HG02759 (cell line): Measurements from ENCODE around the gene TOR1AIP2.
A peak's percentile ranks its signal among the peaks of the same experiment; 100 is the strongest.

Source experiments
- ATAC-seq: cut with Tn5 transposase; IDR thresholded peaks from one replicate; pipeline ENCODE4 v1.9.1; 2021; ENCODE audit warnings: mild to moderate bottlenecking, moderate library complexity; ENCODE audit not compliant: unreplicated experiment

TOR1AIP2 gene

DNA sequence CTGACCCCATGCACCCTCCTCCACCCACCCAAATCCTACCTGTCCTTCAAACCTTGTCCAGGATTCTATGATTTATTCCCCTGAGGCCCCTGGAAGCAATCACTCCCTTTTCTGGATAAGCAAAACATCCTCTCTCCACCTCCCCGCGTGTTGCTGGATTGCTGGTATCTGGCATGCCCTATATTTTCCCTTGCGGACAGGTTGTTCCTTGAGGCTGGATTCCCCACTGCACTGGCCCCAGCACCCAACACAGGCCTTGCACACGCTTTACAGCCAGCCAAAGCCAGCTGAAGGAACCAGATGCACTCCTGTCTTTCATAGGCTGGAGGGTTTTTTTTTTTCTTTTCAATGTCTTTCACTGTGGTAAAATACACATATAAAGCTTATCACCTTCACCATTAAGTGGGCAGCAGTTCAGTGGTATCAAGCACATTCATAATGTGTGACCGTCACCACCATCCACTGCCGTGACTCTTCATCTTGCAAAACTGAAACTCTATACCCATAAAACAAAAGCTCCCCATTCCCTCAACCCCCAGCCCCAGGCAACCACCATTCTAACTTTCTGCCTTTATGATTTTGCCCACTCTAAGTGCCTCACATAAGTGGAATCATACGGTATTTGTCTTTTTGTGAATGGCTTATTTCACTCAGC, 50.9 kb downstream of the TOR1AIP2 start:
- no peak for ATAC-seq

DNA sequence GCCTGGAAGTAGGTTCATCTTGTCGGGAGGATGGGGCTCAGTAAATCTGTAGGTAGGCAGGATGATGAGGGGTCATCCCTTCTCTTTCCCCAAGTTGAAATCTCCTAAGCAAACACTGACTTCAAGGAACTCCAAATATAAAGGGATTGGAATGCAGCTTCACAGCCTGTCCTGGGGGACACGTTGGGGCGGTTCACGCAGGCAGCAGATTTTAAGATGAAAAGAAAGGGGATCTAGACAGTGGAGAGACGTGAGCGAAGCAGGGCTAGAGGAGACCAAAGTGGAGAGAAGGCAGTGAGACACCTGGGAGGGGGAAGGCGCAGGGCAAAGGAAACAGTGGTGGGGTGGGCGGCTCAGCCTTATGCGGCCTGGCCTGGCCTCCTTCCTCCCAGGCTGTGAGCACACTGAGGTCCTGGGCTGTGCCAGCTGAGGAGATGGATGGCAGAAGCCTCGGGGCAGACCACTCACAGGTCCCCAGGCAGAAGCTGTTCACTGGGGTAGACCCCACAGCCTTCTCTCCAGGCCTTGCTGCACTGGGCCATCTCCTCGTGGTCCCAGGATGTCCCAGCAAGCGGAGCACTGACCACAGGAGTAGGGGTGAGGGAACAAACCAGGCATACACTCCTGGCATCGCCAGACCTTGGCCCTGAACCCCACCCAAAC, 51.7 kb downstream of the TOR1AIP2 start:
- no peak for ATAC-seq

DNA sequence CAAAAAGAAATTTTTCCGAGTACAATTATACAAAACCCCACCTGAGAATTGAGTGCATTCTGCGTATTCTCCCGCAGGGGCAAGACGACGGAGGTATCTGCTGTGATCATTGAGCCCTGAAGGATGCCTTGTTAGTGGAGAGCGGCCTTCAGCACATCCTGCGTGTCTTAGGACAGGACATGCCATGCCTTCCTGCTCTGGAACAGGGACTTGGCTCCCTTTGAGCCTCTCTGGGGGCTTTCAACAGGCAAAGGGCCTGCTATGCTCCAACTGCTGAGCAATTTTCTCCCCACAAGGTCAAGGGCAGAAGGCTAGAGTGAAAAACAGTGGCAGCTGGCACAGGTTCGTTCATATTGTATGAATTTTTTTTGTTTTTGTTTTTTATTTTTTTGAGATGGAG, 52.4 kb downstream of the TOR1AIP2 start:
- ATAC-seq, result no peak

DNA sequence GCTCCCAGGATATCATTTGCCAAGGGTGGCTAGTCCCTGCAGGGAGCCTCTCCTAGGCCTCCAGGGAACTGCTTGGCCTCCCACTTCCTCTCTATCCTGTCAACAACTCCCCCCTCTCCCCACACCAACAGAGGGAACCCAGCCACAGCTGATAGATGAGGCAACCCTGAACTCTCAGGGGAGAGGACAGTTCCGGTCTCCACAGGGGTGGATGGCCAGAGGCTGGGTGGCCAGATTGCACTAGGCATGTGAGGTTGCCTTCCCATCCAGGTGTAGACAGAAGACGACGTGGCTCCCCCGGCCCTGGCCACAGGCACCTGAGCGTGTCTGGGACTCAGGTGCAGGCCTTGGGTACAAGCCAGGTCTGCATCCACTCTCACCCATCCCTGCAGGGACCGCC, 53.3 kb downstream of the TOR1AIP2 start:
- no peak for ATAC-seq

DNA sequence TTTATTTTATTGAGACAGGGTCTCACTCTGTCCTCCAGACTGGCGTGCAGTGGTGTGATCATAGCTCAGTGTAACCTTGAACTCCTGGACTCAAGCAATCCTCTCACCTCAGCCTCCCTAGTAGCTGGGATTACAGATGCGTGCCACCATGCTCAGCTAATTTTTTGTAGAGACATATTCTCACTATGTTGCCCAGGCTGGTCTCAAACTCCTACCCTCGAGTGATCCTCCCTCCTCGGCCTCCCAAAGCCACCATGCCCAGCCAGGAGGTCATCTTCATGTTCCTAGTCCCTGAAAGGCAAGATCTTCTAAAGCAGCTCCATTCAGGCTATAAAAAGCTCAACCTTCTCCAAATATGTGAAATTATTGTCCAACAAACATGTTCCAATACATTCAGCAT, 53.9 kb downstream of the TOR1AIP2 start:
- ATAC-seq, result no peak

DNA sequence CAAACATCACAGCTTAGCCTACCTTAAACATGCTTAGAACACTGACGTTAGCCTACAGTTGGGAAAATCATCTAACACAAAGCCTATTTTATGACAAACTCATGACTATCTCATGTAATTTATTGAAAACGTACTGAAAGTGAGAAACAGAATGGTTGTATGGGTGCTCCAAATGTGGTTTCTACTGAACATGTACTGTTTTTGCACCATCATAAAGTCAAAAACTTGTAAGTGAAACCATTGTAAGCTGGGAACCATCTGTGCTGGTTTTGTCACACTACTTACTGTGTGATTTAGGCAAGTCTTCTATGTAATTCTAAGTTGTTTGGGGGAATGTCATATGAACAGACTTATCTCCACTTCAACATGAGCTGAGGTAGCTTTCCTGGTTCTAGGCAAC, 55.5 kb downstream of the TOR1AIP2 start:
- ATAC-seq, result no peak

DNA sequence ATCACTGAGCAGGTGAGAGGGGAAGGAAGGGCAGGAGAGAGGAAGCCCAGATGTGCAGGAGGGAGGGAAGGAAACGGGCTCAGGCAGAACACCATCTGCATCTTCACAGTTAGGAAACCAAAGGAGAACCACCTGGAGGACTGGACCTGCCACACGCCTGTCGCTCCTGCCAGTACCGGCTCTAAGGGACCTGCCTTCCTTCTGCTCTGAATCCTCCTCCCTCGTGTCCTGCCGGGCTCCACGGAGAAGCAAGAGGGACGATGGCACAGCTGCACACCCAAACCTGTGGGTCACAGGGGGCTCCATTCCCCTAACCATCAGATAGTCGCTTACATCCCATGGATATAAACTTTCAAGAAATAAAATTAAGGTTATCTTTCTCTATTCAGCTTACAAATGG, 56.1 kb downstream of the TOR1AIP2 start:
- no peak for ATAC-seq

DNA sequence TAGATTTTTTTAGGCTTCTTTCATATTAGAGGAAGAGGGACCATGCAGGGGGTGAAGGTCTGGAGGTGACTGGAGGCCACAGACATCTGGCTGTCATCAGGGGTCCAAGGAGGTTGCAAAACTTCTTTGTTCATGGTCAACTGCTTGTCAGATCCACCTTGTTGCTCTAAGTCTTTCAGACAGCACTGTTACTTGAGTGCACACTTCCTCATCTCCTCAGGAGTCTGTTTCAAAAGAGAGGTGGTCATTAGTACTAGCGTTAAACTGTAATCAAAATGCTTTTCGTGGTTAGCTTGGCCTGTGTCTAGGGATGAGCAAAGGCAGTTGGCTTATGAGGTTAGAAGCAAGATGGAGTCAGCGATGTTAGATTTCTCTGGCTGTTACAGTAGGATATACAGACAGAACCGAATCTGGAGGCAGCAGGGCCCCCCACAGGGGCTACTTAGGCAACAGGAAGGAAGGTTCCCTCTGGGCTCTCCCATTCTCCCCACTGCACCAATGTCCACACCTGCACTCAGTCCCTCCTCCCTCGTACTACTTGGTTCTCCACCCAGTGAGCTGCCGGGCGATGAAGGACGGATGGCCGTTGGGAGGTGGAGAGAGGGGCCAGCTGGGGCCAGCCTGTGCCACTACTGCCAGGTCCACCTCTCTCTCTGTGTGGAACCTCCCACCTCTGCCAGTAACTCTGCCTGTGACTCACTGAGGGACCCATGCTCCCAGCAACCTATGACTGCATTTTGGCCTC, 57.2 kb downstream of the TOR1AIP2 start:
- no peak for ATAC-seq

DNA sequence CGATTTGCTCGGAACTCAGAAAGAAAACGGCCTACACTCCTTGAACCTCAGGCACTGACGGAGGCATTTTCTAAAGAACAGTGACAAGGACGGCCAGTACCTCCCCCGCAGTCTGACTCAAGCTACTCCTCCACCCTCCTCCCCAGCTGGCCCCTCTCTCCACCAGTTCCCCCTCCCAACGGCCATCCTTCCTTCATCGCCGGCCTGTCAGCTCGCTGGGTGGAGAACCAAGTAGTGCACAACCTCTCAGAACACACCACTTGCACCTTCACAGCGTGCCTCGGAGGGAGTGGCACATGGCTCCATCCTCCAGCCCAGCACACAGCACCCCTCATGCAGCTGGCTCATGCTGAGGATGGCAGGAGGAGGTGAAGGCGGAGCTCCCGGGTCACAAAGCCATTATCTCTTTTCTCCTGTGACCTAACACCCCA, 58.8 kb downstream of the TOR1AIP2 start:
- no peak for ATAC-seq

DNA sequence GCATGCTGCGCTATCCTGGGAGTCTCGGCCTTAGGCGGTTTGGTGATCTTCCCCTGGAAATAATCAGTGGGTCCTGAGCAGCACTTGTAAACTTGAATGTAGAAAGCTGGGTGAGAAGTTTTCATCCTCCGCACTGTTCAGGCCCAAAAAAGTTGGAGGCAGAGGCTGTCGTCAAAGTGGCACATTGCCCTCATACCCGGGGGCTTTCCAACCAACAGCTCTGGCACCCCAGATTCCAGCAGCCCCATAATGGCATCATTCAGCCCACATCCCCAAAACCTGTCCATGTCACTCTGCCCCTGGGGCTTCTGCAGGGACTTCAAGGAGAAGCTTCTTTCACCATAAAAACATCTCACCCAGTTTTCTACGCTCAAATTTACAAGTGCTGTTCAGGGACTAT, 59.3 kb downstream of the TOR1AIP2 start:
- no peak for ATAC-seq

DNA sequence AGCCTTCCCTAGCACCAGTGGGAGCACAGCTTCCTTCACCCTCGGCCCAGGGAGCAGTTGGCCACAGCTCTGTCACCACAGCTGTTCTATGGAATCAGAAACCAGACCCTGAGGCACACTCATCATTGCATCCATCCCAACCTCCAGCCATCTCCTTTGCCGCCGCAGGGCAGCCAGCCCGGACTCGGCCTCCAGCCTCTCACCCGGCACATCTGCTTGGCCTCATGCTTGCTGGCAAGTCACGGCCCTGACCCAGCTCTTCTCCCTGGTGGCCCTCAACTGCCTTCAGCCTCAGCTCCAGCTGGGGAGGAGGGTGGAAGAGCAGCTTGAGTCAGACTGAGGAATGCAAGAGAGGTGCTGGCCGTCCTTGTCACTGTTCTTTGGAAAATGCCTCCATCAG, 59.8 kb downstream of the TOR1AIP2 start:
- ATAC-seq, result no peak

DNA sequence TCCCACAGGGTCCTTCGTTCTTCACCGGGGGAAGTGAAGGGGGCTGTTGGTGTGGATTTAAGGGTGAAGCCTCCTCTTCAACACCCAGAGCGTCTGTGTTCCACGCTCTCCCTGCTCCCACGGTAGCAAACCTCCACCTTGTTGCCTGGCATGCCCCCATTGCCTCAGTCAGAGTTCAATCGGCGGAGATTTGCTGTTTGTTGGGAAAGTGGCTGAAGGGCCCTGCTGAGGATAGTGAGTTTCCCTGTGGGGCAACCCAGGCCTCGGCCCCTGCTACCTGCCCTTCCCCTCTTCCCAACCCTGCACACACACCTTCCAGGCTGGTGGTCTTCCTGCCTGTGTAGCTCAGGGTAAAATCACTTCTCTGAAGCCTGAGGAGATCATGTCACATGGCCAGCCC, 60.5 kb downstream of the TOR1AIP2 start:
- no peak for ATAC-seq

DNA sequence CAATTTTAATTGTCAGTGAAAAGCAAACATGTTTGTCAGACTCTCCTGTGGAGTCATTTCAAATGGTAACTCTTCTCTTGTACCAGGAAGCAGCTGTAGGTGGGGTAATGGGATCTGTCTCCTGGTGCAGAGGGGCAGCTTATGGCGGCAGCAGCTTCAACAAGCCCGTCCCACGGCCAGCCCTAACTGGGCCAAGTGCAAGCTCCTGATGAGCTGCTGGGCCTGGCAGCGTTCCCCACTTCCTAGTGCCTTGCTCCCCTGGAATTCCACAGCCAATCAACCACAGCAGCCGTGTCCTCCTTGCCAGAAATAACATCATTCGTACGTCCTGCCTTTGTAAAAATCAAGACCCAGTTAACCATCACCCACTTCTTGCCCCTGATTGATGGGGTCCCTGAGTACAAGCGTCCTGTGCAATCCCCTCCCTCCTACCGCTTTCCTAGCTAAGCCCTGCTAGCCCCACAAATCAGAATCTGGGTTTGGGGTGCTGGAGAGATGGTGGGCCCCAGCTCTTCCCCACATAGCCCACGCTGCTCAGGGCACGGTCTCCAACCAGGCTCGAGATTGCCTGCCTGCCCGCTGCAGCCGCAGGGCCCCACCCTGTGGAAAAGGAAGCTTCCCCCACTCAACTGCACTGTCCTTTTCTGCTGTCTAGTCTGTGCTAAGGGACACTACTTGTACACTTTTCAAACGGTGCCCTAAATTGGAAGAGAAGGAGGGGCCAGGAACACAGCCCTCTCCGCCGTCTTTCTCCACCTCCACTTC, 61.2 kb downstream of the TOR1AIP2 start:
- ATAC-seq, result no peak

DNA sequence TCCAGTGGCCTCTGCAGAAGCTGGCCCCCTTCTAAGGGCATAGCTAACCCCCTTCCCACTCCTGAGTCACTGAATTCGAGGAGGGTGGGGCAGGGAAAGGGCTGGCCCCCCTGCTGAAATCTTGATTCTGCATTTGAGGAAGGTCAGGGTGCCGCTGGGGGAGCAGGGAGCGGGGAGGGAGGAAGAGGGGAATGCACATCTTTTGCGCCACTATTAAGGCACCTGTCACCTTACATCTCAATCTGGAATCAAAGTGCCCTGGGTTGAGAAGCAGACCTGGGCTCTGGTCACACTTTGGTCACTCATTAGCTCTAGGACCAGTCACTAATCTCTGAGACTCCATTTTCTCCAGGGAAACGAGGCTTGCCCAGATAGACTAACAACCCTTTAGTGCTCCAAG, 62.0 kb downstream of the TOR1AIP2 start:
- ATAC-seq, result no peak

DNA sequence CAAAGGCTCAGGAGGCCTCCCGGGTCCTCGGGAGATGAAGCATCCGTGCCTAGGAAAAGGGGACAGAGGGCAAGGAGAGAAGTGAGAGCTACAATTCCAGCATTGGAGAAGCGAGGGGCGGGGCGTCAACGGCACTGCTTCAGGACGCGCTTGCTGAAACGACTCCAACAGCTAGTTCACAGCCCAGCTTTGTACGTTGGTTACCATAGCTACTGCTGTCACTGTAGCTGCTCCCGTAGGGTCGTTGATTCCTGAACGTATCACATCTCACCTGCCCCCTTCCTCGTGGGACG, 63.1 kb downstream of the TOR1AIP2 start:
- ATAC-seq, result peak; percentile 30

DNA sequence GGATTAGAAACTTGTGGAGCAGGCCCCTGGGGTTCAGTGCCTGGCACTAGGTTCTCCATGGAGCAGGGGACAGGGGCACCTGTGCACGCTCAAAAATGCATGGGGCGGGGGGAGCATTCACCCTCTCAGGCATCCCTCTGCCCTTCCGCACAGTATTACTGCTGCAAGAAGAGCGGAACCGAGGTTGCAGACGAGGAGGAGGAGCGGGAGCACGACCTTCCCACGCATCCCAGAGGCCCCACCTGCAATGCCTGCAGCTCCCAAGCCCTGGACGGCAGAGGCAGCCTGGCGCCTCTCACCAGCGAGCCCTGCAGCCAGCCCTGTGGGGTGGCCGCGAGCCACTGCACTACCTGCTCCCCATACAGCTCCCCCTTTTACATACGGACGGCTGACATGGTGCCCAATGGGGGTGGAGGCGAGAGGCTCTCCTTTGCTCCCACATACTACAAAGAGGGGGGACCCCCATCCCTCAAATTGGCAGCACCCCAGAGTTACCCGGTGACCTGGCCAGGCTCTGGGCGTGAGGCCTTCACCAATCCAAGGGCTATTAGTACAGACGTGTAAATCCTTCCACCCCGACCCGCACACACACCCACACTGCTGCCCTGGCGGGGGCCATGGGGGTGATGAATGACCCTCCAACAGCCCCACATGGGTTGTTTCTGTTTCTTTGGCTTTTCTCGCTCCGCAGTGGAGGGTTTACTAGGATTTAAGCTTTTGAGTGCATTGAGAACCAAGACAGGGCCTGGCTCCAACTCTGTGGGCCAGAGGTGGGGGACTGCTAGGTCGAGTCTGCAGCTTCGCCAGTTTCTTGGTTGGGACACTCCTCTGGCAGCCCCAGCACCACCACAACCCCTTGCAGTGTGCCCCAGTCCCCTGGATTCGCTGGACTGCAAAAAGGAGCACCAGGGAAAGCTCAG, 63.7 kb downstream of the TOR1AIP2 start:
- no peak for ATAC-seq

DNA sequence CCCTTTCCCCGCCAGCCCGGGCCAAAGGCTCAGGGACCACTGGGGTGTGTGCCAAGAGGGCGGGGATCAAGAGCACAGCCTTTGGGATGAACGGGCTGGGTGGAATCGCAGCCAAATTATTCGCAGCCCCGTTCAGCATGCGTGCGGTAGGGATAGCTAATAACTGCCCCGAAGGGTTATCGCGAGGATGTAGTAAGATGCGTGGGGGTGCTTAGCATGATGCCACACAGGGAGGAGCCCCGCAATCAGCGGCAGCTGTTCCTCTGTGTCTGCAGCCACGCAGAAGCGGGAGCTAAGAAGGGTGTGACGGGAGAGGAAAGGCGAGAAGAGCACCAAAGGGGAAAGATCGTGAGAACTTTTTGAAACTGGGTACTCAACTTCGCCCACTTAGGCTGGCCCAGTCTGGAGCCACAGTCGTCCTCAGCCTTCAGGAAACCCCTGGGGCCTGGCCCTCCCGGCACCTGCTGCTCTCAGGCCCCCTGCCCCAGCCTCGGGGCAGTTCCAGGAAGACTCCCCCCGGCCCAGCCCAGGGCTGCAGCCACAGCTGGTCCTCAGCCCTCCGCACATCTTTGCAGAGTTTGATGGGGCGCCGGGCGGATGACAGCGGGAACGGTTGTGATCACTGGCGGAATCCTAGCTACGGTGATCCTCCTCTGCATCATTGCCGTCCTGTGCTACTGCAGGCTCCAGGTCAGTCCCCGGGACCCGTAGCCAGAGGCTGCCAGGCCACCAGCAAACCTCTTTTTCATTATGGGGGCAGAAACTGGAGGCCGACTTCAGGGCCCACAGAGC, 64.9 kb downstream of the TOR1AIP2 start:
- ATAC-seq, result no peak

DNA sequence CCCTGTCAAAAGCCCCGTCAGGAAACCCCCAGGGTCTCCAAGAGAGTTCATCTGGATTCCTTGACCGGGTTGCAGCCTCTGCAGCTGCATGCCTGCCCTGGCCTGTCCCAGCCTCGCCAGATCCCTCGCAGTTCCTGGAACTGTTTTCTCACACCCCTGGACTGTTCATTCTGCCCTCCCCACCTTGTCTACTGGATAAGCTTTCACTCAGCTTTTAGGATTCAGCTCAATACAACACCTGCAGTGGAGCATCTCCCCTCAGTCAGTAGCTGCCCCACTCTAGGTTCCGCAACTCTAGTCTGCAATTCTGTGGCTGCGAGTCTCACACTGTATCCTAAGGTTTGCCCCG, 67.3 kb downstream of the TOR1AIP2 start:
- ATAC-seq, result no peak

DNA sequence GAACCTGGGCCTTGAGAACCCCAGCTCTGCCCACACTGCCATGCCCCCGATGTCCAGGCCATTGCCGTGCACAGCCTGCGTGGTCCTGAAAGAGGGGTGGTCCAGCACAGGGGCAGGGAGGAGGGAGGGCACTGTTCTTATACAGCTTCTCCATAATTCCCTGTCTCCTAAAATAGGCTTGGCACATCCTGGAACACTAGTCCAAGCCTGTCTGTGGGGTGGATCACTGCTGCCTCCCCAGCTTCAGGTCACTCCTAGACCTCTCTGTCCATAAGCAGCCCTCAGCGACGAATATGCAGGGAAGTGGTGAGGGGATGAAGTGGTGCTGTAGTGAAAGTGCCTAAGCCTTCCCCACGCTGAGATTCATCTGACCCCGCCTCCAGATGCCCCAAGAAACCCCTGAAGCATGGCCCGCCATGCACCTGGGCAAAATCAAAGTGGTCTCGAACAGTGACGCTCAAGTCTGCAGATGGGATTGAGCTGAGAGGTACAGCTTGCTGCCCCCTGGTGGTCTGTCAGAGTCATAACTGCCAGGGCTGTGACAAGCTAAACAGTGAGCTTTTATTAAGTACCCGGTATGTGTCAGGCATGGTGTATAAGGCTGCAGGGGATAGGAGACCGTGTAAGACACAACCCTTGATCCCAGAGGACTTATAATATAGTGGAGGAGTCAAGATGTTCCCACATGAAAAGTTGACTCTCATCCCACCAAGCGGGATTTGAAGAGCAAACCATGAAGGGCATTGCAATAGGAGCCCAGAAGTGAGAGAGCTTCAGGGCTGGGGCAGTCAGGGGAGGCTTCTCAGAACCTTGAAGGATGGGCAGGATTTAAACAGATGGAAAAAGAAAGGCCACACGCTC, 67.9 kb downstream of the TOR1AIP2 start:
- peak; percentile 66 for ATAC-seq
